Epidermal melanocyte (primary cell): ENCODE data around the gene FZD10.

Experiments used
- DNase-seq: peaks from one replicate; pipeline ENCODE4 v3.0.0; 2011; ENCODE audit warnings: low spot score; ENCODE audit not compliant: insufficient read length

The FZD10 gene

DNA sequence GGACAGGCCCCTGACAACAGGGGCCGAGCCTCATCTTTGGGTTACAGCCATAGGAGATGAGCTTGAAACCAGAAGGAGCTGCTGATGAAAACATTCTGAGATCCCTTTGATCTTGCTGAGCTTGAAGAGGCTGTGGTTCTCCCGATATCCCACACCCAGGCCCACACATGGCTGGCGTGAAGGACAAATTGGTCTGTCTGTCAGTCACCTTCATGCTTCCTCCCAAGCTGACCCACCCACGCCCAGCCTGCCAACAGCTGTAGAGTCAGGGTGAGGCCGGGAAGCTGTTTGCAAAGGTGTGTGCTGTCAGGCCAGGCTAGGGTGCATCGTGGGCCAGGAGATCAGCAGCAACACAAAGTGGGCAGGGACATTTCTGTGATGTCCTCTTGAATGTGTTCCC, 43.2 kb downstream of the FZD10 start:
- DNase-seq: no peak

DNA sequence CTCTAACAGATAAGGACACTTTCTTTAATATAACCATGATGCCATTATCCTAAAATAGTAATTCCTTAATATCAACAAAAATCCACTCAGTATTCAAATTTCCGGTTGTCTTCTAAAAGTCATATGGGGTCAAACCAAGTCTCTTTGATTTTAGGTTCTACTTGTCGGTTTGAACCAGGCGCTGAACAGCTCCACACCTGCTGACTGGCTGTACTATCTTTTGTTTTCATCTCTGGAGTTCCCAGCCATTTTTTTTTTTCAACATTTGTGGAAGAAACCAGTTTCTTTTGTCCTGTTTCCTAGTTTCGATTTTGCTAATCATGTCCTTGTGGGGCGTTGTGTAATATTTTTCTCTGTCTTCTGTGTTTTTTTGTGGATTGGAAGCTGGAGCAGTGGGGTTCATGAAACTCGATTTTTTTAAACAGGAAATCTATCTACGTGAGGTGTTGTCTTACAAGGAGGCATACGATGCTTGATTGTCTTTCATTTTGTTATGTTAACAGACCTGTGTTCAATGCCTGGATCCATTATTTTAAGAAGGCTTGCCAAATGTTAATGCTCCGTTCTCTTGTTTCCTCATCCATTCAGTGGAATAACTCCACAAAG, 50.2 kb downstream of the FZD10 start:
- no peak for DNase-seq

DNA sequence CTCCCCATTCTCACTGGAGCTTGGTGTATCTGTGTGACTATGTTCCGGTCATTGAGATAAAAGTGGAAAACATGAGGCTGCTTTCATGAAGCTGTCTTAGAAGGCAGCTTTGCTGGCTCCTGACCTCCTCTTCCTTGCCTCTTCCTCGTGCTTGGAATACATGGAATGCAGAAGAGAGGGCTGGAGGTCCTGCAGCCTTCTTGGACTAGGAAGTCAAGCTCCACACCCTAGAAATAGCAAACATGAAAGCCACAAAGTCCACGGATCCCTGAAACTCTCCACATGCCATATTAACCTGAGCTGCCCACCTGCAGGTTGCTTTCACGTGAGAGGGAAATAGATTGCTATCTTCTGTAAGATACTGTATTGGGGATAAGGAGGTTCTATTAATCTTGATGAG, 51.0 kb downstream of the FZD10 start:
- DNase-seq: no peak

DNA sequence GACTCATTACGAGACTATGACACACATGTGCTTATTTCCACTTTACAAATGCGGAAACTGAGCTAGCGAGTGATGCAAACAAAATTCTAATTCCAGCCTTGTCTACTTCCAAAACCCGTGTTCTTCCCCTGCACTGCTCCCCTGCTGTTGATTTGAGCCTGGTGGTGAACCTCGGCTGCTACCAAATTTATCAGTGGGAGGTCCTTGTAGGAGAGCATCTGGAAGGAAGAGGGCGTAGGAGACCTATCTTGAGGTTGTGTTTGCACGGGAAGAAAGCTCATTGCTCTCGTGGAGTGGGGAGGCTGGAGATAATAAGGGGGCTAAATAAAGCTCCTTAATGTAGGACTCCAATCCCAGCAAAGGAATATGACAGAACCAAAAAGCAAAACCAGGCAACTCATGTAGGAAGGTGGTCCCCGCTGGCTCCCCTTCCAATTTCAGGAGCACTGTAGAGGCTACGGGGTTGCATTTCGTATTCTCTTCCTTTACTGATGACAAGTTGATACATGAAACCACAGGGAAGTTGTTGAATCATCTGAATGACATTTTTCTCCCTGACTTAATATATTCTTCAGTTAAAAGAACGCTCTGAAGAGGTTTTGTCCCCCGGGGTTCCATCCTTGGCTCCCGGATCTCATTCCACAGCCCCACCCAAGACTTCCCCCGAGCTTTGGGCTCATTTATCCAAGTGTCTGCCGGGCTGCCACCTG, 52.6 kb downstream of the FZD10 start:
- no peak for DNase-seq
